Ascending aorta (tissue), 2 donors: ENCODE results near the gene TTLL5. TPM values are rescaled to one million over a fixed set of nuclear protein-coding genes. Genes with fewer than 3 reads are reported as not detected.

Experiments
- DNase-seq, 2 donors: peaks; one replicate each; pipeline ENCODE4 v3.0.0-alpha.2; 2019; ENCODE audit warnings: low spot score in 2 of 2
- H3K27ac ChIP-seq, 2 donors: fragments of 200-600 bp; sonication (generic); one replicate each; pipeline ENCODE4 v1.5.1; 2016 to 2017; ENCODE audit warnings: mild to moderate bottlenecking in 1 of 2
- H3K27me3 ChIP-seq: fragments of 200-600 bp; sonication (generic); one replicate; pipeline ENCODE4 v1.5.1; 2017
- H3K36me3 ChIP-seq, 2 donors: fragments of 200-600 bp; sonication (generic); one replicate each; pipeline ENCODE4 v1.5.1; 2016
- H3K4me1 ChIP-seq, 2 donors: fragments of 200-600 bp; sonication (generic); one replicate each; pipeline ENCODE4 v1.5.1; 2016 to 2017; ENCODE audit warnings: mild to moderate bottlenecking in 1 of 2
- H3K4me3 ChIP-seq, 2 donors: fragments of 200-600 bp; sonication (generic); one replicate each; pipeline ENCODE4 v1.5.1; 2016 to 2017; ENCODE audit warnings: mild to moderate bottlenecking in 1 of 2
- H3K9me3 ChIP-seq, 2 donors: fragments of 200-600 bp; sonication (generic); one replicate each; pipeline ENCODE4 v1.5.1; 2016
- intact Hi-C: fragments of 100-400 bp; cut with DNase I; formaldehyde crosslinking; loops from one replicate; pipeline ENCODE4 v1.15.1; 2023
- total RNA-seq: library from RNA; depleted of rRNA; stranded (reverse); fragments of >200 nt; gene quantifications from one replicate; pipeline ENCODE4 v1.1.0, GENCODE V29; 2016
- TF ChIP-seq, protein P1 (sequence below), 3 experiments: fragments of 200-600 bp in 2 of 3; fragments of 450-650 bp in 1 of 3; sonication (generic) in 2 of 3; IDR thresholded peaks; one replicate each; pipeline ENCODE4 v1.5.1; 2016 to 2019; ENCODE audit warnings: antibody characterized with exemption in 3 of 3, mild to moderate bottlenecking in 1 of 3, moderate library complexity in 1 of 3

Gene TTLL5
- total RNA-seq, 1 donor from 2014 or later: 43.1 TPM

GRCh38 chr14:75643985-75644384 is 17.1 kb upstream of the TTLL5 start:
- no peak for DNase-seq
- intact Hi-C loops: no loop called here
- TF ChIP-seq, protein P1, sequence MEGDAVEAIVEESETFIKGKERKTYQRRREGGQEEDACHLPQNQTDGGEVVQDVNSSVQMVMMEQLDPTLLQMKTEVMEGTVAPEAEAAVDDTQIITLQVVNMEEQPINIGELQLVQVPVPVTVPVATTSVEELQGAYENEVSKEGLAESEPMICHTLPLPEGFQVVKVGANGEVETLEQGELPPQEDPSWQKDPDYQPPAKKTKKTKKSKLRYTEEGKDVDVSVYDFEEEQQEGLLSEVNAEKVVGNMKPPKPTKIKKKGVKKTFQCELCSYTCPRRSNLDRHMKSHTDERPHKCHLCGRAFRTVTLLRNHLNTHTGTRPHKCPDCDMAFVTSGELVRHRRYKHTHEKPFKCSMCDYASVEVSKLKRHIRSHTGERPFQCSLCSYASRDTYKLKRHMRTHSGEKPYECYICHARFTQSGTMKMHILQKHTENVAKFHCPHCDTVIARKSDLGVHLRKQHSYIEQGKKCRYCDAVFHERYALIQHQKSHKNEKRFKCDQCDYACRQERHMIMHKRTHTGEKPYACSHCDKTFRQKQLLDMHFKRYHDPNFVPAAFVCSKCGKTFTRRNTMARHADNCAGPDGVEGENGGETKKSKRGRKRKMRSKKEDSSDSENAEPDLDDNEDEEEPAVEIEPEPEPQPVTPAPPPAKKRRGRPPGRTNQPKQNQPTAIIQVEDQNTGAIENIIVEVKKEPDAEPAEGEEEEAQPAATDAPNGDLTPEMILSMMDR (IDR thresholded peaks at IDR 0.05): no peak
- Histone ChIP-seq H3K27me3 (no peaks in the 10 kb centered on the region), H3K27ac (no peak overlapping the region), H3K9me3 (no peaks in the 10 kb centered on the region), H3K4me3 (no peak overlapping the region), H3K4me1 (peaks cover 0 to 6% of the 10 kb centered on the region in 2 donors), H3K36me3 (no peaks in the 10 kb centered on the region)

- Histone ChIP-seq H3K27me3 (no peaks in the 10 kb centered on the region), H3K27ac (no peak overlapping the region), H3K4me1 (peaks cover 0 to 6% of the 10 kb centered on the region in 2 donors), H3K4me3 (no peak overlapping the region), H3K36me3 (peaks cover 7 to 8% of the 10 kb centered on the region in 2 donors), H3K9me3 (no peaks in the 10 kb centered on the region)
- DNase-seq: no peak
- TF ChIP-seq, protein P1 (IDR thresholded peaks at IDR 0.05): no peak
- intact Hi-C loops: no loop called here
Measured at GRCh38 chr14:75645056-75645455, 16.0 kb upstream of the TTLL5 start.

- Histone ChIP-seq H3K27ac (no peak overlapping the region), H3K9me3 (no peaks in the 10 kb centered on the region), H3K36me3 (peaks cover 24% of the 10 kb centered on the region in 2 donors), H3K27me3 (no peaks in the 10 kb centered on the region), H3K4me1 (peaks cover 0 to 6% of the 10 kb centered on the region in 2 donors), H3K4me3 (no peak overlapping the region)
- DNase-seq: no peak
- intact Hi-C loops: no loop called here
- TF ChIP-seq, protein P1 (IDR thresholded peaks at IDR 0.05): no peak
Measured at GRCh38 chr14:75646762-75647161, 14.3 kb upstream of the TTLL5 start.

DNA sequence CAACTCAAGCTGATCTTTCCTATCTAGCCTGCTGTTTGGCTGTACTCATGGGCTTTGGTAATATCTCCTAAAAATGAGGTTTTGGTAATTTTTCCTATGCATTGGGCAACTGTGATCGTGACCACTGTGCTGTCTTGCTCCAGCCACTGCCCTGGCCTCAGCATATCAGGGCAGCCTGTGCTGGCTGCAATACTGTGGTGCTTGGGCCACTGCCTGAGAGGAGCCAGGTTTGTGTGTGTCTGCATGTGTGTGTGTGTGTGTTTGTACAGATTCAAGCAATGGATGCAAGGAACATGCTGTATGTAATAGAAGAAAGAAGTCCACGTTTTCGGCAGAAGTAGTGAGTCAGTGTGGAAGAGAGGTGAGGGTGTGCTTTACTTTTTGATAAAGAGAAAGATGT is 13.4 kb upstream of the TTLL5 start:
- Histone ChIP-seq H3K9me3 (no peaks in the 10 kb centered on the region), H3K4me1 (peaks cover 0 to 6% of the 10 kb centered on the region in 2 donors), H3K36me3 (peaks cover 24 to 30% of the 10 kb centered on the region in 2 donors), H3K27me3 (no peaks in the 10 kb centered on the region), H3K27ac (no peak overlapping the region), H3K4me3 (no peak overlapping the region)
- no peak for DNase-seq
- intact Hi-C loops: no loop called here
- TF ChIP-seq, protein P1 (IDR thresholded peaks at IDR 0.05): no peak

DNA sequence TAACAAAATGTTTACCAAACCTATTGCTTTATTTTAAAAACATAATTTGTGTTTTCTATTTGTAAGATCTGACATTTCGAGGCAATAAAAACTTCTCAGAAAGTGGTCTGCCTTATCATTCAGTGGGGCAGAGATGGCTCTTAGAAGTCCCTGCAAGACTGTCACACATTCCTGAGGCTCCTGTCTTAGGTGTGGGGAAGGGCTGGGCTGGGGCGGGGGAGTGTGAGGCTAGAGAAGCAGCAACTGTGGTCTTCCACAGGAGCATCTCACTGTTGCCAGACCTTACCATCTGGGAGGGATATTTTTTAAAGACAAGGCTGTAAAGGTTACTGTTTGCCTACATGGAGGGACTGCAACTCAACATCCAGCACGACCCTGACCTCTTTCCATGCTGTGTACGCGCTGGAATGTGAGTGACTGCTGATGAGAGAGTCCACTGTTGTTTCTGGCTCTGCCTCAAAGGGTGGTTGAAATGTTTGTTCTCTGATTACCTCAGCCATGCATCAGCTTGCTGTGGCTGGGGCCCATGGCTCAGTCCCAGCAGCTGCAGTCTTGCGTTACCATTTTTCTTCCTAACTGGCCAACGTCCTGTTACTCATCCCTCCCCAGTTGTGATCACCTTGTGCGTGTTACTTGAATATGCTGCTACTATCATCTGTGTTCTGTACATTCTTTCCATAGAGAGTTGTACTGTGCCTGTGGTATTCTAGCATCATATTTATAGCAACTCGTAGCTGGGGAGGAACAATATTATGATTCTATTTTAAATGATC is 12.8 kb upstream of the TTLL5 start:
- DNase-seq: no peak
- intact Hi-C loops: no loop called here
- H3K36me3 ChIP-seq: peaks cover 30% of the 10 kb centered on the region in 2 donors
- H3K27me3 ChIP-seq: no peaks in the 10 kb centered on the region
- H3K4me3 ChIP-seq: no peak overlapping the region
- peaks cover 0 to 6% of the 10 kb centered on the region in 2 donors for H3K4me1 ChIP-seq
- H3K9me3 ChIP-seq: no peaks in the 10 kb centered on the region
- TF ChIP-seq, protein P1 (IDR thresholded peaks at IDR 0.05): no peak
- no peak overlapping the region for H3K27ac ChIP-seq
